GM21367 (cell line): Measurements from ENCODE around the gene GMPPB.
"Not testable (repeated sequence)": the region's sequence is repeated elsewhere in the genome, so short reads cannot be mapped to it uniquely, and the experiment has no call there.

Experiments used
- ATAC-seq: cut with Tn5 transposase; IDR thresholded peaks from one replicate; pipeline ENCODE4 v1.9.1; 2021; ENCODE audit not compliant: unreplicated experiment

The GMPPB gene

GRCh38 chr3:49723628-49724551, at the start of gene GMPPB:
Gene GMPPB (minus strand): TSS chr3:49723951. CDS start chr3:49723726, 225 bp downstream.
- ATAC-seq = peak; percentile 63

DNA sequence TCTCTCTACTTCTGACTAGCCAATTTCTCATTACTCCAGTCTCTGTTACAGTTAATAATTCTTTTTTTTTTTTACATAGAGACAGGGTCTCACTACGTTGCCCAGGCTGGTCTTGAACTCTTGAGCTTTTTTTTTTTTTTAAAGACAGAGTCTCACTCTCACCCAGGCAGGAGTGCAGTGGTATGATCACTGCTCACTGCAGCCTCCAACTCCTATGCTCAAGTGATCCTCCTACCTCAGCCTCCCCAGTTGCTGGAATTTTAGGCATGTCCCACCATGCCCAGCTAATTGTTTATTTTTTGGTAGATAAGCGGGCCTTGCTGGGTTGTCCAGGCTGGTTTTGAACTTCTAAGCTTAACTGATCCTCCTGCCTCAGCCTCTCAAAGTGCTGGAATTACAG, 49.0 kb upstream of the GMPPB start:
- no peak for ATAC-seq

DNA sequence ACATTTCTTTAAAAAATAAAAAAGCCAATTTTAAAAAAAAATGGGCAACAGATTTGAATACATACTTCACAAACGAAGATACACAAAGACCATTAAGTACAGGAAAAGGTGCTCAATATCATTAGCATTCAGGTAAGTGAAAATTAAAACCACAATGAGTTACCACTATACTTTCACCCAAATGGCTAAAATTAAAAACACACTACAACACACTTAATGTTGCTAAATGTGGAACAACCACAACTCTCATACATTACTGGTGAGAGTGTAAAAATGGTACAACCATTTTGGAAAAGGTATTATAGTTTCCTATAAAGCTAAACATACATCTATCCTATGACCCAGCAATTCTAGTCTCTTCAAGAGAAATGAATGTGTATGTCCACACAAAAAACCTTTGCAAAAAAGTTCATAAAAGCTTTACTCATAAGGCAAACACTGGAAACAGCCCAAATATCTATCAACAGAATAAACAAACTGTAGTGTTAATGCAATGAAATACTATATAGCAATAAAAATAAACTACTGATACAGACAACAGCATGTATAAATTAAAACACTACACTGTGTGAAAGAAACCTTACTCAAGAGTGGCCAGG, 47.7 kb upstream of the GMPPB start:
- no peak for ATAC-seq

DNA sequence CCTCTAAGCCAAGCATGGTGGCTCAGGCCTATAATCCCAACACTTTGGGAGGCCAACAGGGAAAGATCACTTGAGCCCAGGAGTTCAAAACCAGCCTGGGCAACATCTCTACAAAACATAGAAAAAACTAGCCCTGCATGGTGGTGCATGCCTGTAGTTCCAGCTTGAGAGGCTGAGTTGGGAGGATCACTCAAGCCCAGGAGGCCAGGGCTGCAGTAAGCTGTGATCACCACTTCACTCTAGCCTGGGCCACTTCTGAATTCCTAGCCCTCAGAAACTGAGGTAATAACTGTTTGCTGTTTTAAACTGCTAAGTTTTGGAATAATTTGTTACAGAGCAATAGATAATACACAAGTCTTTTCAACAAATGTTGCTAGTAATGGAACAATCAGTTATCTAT, 46.2 kb upstream of the GMPPB start:
- ATAC-seq = no peak

DNA sequence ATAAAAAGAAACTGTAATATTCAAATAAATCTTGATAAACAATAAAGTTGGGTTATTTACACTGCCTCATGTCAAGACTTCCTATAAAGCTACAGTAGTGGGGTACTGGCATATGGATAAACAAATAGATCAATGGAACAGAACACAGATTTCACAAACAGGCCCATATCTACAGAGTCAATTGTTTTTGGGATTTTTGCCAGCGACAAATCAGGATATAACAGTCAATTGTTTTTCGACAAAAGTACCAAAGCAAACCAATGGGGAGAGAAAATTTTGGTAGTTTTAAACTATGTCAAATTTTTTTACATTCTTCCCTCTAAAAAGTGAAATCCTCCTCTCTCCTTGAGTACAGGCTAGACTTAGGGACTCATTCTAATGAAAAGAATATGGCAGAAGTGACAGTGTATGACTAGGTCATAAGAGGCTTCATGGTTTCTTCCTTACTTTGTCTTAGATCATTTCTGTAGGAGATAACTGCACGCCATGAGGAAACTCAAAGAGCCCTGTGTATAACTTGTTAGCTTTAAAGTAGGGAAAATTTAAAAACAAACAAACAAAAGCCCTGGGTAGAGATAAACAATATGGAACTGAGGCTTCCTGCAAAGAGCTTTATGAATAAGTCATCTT, 45.6 kb upstream of the GMPPB start:
- ATAC-seq = no peak

DNA sequence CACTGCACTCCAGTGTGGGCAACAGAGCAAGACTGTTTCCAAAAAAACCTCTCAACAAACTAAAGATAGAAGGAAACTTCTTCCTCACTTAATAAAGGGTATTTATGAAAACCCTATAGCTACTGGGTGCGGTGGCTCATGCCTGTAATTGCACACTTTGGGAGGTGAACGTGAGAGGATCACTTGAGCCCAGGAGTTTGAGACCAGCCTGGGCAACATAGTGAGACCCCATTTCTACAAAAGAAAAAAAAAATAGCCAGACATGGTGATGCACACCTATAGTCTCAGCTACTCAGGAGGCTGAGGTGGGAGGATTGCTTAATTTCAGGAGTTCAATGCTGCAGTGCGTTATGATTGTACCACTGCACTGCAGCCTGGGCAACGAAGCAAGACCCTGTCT, 40.2 kb upstream of the GMPPB start:
- no peak for ATAC-seq

- ATAC-seq = no peak
Observed at GRCh38 chr3:49761661-49762060, 37.9 kb upstream of the GMPPB start.

DNA sequence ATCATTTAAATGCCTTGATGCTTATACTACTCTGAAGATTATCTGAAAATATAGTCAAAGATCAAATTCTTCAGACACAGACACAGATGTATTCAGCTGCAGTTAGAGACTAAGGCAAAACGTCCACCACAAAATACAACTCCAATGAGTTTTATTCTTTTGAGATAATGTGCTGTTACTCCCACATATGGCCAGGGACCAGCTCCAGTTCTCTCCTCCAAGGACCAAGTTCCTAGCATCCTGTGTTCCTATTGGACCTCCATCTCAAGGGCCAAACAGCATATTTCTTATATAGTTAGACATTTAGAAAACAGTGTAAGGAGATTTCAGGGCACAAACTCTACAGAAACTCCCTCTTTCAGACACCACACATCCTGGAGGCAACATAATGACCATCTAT, 35.5 kb upstream of the GMPPB start:
- no peak for ATAC-seq

GRCh38 chr3:49757197-49757596, 33.4 kb upstream of the GMPPB start:
- ATAC-seq = no peak

GRCh38 chr3:49756036-49756435, 32.3 kb upstream of the GMPPB start:
- ATAC-seq = no peak

GRCh38 chr3:49754536-49754935, 30.8 kb upstream of the GMPPB start:
- no peak for ATAC-seq

DNA sequence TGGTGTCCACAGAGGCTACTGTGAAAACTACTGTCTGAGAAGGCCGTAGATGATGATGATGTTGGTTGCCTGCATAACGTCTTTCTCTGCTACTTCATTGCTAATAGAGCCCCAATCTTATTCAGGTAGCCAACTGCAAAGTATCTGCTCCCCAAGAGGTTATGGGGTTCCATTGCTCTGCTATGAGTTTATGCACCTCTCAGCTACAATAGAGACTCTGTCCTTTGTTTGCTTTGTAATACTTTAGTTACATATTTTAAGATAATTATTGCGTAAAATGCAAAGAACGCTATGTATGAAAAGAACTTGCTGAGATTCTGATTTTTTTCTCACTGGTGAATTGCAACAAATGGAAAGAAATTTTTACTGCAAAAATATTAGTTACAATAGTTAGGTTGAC, 27.8 kb upstream of the GMPPB start:
- ATAC-seq = no peak

- ATAC-seq = no peak
Observed at GRCh38 chr3:49750056-49750455, 26.3 kb upstream of the GMPPB start.

GRCh38 chr3:49748874-49749273, 25.1 kb upstream of the GMPPB start:
- not testable (repeated sequence) for ATAC-seq

GRCh38 chr3:49747792-49748480, 24.2 kb upstream of the GMPPB start:
- no peak for ATAC-seq

- ATAC-seq = no peak
Observed at GRCh38 chr3:49745986-49746385, 22.2 kb upstream of the GMPPB start.

- no peak for ATAC-seq
Observed at GRCh38 chr3:49740427-49740826, 16.7 kb upstream of the GMPPB start.

- no peak for ATAC-seq
Observed at GRCh38 chr3:49738067-49738713, 14.4 kb upstream of the GMPPB start.

- ATAC-seq = no peak
Observed at GRCh38 chr3:49734752-49735151, 11.0 kb upstream of the GMPPB start.

GRCh38 chr3:49733551-49733950, 9.8 kb upstream of the GMPPB start:
- ATAC-seq = no peak

GRCh38 chr3:49732597-49732996, 8.8 kb upstream of the GMPPB start:
- no peak for ATAC-seq
